ENCODE measurements around the gene SRC.

Gene SRC

DNA sequence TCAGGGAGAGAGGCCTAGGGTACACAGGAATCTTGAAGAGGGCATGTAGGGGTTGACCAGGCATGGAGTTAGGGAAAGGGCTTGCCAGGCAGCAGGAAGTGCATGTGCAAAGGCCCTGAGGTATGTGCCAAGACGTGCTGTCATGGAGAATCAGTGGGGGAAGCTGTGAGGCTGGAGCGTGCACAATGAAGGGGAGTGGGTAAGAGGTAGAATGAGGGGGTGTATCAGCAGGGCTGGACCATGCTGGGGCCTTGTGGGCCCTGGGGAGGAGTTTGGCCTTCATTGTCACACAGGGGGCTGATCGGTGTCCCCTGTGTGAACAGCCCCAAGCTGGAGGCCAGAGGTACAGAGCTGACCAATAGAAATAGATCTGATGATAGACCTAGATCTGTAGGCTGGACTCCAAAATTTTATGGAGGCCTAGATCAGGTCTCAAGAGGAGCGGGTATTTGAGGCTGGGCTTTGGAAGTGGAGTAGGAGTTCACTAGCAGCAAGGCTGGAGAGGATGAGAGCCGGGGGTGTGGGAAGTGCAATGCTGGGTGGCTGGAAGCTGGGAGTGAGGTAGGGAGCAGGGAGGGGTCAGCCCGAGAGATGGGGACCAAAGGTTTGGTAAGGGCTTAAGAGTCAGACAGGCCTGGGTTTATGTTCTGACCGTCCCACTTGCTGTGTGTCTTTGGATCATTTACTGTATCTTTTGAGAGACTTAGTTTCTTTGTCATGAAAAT is 3.0 kb downstream of the SRC start:
- in situ Hi-C loops (cut with HindIII; ENCODE audit: low sequenced_read_pairs) = no loop called here
- no peak for DNase-seq (ENCODE audit: low read depth, low spot score)
- H3K4me3 ChIP-seq (ENCODE audit: low read depth, low read length) = no peak overlapping the region
- TF ChIP-seq, protein P1, sequence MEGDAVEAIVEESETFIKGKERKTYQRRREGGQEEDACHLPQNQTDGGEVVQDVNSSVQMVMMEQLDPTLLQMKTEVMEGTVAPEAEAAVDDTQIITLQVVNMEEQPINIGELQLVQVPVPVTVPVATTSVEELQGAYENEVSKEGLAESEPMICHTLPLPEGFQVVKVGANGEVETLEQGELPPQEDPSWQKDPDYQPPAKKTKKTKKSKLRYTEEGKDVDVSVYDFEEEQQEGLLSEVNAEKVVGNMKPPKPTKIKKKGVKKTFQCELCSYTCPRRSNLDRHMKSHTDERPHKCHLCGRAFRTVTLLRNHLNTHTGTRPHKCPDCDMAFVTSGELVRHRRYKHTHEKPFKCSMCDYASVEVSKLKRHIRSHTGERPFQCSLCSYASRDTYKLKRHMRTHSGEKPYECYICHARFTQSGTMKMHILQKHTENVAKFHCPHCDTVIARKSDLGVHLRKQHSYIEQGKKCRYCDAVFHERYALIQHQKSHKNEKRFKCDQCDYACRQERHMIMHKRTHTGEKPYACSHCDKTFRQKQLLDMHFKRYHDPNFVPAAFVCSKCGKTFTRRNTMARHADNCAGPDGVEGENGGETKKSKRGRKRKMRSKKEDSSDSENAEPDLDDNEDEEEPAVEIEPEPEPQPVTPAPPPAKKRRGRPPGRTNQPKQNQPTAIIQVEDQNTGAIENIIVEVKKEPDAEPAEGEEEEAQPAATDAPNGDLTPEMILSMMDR (IDR thresholded peaks at IDR 0.05; ENCODE audit: low read depth, low read length) = no peak

DNA sequence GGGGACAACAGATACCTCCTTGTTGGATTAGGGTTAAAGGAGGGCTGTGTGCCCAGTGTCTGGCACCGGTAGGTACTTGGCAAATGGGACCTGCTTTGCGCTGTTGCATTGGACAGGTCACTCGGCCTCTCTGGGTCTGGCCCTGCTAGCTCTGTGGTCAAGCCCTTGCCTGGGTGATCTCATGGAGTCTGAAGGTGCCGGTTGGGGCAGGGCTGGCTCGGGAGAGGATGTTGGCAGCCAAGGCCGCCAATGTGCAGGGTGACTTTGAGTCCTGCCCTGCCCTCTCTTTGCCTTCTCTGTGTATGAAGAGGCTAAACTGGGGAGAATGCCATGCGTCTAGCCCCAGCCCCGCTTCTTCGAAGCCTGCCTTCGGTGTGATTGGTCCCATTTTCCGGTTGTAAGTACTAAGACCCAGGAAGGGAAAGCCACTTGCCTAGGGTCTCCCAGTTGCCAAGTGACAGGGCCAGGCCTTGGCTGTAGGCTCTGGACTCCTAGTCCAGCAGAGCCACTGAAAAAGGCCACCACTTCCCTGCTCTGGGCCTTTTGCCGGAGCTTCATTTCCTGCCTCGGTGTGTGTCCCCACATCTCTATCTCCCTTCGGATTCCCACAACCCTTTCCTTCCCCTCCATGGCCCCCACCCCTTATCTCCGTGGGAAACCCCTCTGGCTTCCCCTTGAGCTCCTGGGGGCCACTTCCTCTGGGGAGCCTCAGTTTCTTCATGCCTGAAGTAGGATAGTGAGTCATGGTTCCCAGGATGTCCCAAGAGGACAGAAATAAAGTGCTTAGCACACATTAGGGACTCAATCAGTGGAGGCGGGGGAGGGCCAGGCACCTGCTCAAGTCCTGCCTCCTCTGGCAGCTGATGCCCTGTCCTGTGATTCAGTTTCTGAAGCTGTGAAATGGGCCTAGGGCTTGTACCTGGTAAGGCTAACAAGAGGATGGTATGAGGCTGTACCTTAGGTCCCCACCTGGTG is 3.9 kb downstream of the SRC start:
- TF ChIP-seq, protein P1 (IDR thresholded peaks at IDR 0.05; ENCODE audit: low read depth, low read length) = no peak
- no peak for DNase-seq (ENCODE audit: low read depth, low spot score)
- in situ Hi-C loops (cut with HindIII; ENCODE audit: low sequenced_read_pairs) = no loop called here
- no peak overlapping the region for H3K4me3 ChIP-seq (ENCODE audit: low read depth, low read length)

DNA sequence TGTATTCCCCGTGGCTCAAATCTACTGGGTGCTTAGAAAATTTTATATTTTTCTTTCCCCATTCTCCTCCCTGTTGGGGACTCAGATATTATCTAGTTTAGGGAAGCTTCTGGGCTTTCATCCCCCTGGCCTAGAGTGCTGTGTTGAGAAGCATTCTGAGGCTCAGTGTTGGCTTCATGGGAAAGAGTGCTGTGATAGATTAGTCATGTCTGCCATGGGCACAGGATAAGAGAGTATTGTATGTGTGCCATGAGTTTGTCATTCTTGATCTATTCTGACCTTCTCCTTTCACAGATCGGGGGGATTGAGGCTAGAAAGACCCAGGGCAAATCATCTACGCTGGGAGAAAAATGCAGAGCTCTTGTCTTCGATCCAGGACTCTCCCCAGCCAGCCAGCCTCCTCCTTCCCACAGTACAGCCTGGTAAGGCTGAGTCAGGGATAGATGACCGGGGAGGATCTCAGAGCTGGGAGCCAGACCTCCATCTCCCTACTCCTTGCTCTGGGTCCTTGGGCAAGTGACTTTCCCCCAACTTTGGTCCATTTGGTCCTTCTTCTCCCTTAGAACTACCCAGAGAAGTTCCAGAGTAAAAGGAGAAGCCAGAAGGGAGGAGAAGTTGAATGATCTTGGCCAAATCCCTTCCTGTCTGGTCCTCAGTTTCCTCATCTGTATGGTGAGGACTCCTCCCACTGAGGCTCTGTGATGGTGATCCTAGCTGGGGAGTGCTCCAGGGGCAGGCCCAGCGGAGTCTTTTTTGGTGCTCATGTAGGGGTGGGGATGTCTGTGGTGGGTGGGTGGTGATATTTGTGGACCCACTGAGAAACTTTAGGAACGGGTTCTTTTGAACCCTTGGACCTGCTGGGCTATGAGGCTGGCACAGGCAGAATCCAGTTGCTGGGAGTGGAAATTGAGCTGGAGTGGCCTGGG is 5.0 kb downstream of the SRC start:
- TF ChIP-seq, protein P1 (IDR thresholded peaks at IDR 0.05; ENCODE audit: low read depth, low read length) = no peak
- in situ Hi-C loops (cut with HindIII; ENCODE audit: low sequenced_read_pairs) = no loop called here
- no peak overlapping the region for H3K4me3 ChIP-seq (ENCODE audit: low read depth, low read length)
- DNase-seq (ENCODE audit: low read depth, low spot score) = no peak

DNA sequence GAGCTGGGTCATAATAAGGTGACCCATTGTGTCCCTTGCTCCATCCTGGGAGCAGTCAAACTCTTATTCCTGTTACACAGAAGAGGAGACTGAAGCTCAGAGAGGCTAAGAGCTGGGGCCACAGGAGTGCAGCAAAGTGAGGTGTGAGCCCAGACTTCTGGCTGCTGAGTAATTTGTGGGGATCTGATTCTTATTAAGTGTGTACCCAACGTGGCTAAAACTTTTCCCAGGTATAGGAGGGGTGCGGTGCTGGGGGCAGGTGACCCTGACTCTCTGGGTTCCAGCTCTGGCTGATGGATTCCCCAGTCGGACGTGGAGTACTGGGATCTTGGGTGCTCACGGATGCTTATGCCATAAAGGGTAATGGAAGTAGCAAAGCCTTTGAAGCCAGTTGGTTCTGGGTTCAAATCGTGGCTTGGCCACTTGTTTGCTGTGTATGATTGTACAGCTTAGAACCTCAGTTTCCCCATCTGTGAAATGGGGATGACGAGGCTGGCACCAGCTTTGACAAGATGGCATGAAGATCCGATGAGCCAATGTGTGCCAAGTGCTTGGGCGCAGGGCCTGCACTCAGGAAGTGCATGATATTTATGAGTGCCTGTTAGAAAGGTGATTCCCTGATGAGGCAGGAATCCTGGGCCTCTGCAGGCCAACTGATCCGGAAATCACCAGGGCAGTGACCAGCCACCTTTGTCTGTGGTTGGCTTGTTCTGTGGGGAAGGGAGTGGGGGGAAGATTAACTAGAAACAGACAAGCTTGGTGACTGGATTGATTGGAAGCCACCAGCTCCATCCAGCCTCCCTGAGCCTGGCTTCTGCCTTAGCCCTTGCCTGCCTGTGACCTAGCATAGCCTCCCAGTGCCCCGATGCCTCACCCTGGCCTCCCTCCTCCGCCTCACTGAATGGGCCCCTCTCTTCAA is 6.0 kb downstream of the SRC start:
- in situ Hi-C loops (cut with HindIII; ENCODE audit: low sequenced_read_pairs) = no loop called here

DNA sequence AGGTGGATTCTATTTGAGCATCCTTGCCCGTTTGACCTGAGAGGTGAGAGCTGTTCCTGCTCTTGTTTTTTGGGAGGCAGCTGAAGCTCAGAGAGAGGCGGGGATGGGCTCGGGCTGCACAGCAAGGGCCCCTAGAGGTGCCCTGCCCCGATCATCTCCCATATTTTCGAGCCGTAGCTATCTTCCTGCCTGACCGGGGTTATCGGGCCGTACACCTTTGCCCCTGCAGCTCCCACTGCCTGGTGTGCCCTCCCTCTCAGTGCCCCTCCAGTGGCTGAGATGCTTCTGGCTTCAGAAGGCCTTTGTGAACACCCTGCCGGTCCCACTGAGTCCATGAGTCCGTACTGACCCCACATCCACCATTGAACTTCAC is 6.7 kb downstream of the SRC start:
- in situ Hi-C loops (cut with HindIII; ENCODE audit: low sequenced_read_pairs) = no loop called here
- DNase-seq (ENCODE audit: low read depth, low spot score) = no peak
- TF ChIP-seq, protein P1 (IDR thresholded peaks at IDR 0.05; ENCODE audit: low read depth, low read length) = no peak
- no peak overlapping the region for H3K4me3 ChIP-seq (ENCODE audit: low read depth, low read length)

More for the DNA sequence above, 6.0 kb downstream of the SRC start:
- no peak for DNase-seq (ENCODE audit: low read depth, low spot score)
- no peak overlapping the region for H3K4me3 ChIP-seq (ENCODE audit: low read depth, low read length)
- TF ChIP-seq, protein P1 (IDR thresholded peaks at IDR 0.05; ENCODE audit: low read depth, low read length) = no peak
